BJ (cell line): ENCODE results near the gene GPR55. TPM values are rescaled to one million over a fixed set of nuclear protein-coding genes. Genes with fewer than 3 reads are reported as not detected.

Source experiments
- CTCF ChIA-PET: fragments of 350-600 bp; formaldehyde crosslinking; extraction: SDS; loops from one replicate; lab custom pipeline; 2021; ENCODE audit warnings: antibody characterized with exemption, inconsistent platforms; lab: Yijun Ruan, JAX
- POLR2A ChIA-PET: fragments of 300-600 bp; sonication (Branson Sonifier 250); formaldehyde crosslinking; extraction: SDS; loops from one replicate; lab custom pipeline; 2021; ENCODE audit warnings: antibody characterized with exemption; lab: Charles Lee
- DNase-seq: peaks from one replicate; pipeline ENCODE4 v3.0.0-alpha.2; 2011; ENCODE audit warnings: low read depth
- H3K27me3 ChIP-seq: 2 replicates; pipeline ENCODE4 v1.6.0; 2011; ENCODE audit warnings: low read length; ENCODE audit not compliant: control insufficient read depth, insufficient read depth
- H3K36me3 ChIP-seq: 2 replicates; pipeline ENCODE4 v1.5.1; 2011; ENCODE audit warnings: low read length; ENCODE audit not compliant: control insufficient read depth, insufficient read depth
- H3K4me3 ChIP-seq: 2 replicates; pipeline ENCODE4 v1.5.1; 2011; ENCODE audit warnings: low read depth, mild to moderate bottlenecking, control low read depth, low read length
- polyA plus RNA-seq: library from polyadenylated mRNA; depleted of rRNA; stranded (reverse); fragments of >200 nt; gene quantifications from 2 replicates; pipeline ENCODE4 v1.2.3, GENCODE V29; 2011; rRNA removed
- TF ChIP-seq, protein P1 (sequence below): IDR thresholded peaks from 2 replicates; pipeline ENCODE4 v1.5.1; 2011; ENCODE audit warnings: low read depth, mild to moderate bottlenecking, control low read depth, inconsistent platforms, low read length, moderate library complexity; ENCODE audit not compliant: insufficient read depth

GPR55 gene
- polyA plus RNA-seq, 1 experiment = not detected

DNA sequence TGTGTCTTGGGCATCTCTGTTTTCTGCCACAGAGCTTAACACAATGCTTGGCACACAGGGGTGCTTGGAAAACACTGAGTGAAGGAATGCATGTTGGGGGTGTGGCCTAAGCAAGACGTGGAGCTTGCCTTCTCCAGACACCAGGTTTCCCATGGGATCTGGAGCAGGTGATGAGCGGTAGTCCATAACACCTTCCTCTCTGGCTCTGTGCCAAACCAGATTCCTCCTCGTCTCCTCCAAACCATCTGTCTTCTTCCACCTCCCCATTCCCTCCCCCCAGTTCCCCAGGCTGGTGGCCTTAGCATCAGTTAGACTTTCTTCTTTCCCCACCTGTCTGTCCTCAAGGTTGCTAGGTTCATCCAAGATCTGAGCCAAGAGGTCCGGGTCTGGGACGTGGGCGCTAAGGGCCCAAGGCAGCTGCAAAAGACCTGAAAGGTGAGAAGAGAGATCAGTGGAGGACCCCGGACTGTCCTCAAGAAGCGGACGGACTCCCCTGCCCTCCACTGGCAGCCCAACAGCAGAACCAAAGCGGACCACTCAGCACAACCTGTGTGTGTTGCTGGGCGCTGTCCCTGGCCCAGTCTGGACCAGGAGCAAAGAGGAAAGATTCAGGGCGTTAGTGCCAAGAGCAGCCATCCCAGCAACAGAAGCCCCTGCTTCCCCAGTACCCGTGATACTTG lies 61.5 kb downstream of the GPR55 start:
- CTCF ChIA-PET = interaction anchor here (1.2 to 3.7 kb wide), 4 partner anchors 8 to 124 kb away, joined by 3 to 18 read pairs (median 5); no protein-coding TSS in a partner anchor
- DNase-seq = no peak
- TF ChIP-seq, protein P1, sequence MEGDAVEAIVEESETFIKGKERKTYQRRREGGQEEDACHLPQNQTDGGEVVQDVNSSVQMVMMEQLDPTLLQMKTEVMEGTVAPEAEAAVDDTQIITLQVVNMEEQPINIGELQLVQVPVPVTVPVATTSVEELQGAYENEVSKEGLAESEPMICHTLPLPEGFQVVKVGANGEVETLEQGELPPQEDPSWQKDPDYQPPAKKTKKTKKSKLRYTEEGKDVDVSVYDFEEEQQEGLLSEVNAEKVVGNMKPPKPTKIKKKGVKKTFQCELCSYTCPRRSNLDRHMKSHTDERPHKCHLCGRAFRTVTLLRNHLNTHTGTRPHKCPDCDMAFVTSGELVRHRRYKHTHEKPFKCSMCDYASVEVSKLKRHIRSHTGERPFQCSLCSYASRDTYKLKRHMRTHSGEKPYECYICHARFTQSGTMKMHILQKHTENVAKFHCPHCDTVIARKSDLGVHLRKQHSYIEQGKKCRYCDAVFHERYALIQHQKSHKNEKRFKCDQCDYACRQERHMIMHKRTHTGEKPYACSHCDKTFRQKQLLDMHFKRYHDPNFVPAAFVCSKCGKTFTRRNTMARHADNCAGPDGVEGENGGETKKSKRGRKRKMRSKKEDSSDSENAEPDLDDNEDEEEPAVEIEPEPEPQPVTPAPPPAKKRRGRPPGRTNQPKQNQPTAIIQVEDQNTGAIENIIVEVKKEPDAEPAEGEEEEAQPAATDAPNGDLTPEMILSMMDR = no peak
- POLR2A ChIA-PET = no interaction called here
- H3K27me3 ChIP-seq = peaks cover 15% of the 10 kb centered on the region
- no peaks in the 10 kb centered on the region for H3K36me3 ChIP-seq
- no peak overlapping the region for H3K4me3 ChIP-seq

DNA sequence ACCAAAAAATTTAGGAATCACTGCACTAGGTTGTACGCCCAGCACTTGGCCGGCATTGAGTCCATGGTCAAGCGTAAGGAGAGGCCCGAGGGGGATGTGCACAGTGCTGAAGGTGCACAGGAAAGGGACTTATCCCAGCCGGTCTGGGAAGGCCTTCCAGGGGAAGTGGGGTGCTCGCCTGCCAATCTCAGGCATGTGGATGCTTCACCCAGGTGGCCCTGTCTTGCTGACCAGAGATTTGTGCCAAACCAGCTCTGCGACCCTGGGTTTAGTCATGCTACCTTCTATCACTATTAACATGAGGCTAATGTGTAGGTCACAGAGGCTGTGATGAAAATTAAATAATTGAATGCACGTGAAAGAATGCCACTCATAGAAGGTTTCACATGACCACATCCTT lies 62.0 kb downstream of the GPR55 start:
- no peak overlapping the region for H3K4me3 ChIP-seq
- ChIA-PET POLR2A (no interaction called here), CTCF (interaction anchor here (1.2 to 3.7 kb wide), 2 partner anchors 8 to 15 kb away, joined by 3 to 18 read pairs; no protein-coding TSS in a partner anchor)
- DNase-seq = no peak
- H3K27me3 ChIP-seq = peaks cover 15% of the 10 kb centered on the region
- TF ChIP-seq, protein P1 = no peak
- H3K36me3 ChIP-seq = no peaks in the 10 kb centered on the region

DNA sequence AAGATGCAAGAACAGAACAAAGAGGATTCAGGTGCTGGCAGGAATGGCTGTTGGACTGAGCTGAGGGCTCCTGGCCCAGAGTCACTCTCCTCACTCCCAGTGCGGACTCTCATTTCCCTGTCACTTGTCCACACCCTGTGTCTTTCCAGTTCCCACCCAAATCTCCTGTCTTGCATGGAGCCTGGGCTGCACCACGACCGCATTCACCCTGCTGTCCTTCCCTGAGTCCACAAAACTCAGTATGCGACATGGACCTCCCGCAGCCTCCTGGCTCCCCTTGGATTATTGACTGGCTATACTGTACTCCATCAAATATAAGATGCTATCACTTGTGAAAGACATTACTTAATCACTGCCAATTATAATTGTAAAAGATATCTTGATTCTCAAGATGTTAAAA lies 62.8 kb downstream of the GPR55 start:
- Histone ChIP-seq H3K36me3 (no peaks in the 10 kb centered on the region), H3K27me3 (peaks cover 15% of the 10 kb centered on the region), H3K4me3 (no peak overlapping the region)
- CTCF ChIA-PET = interaction anchor here (0.9 to 3.7 kb wide), 5 partner anchors 9 to 169 kb away, joined by 3 to 18 read pairs (median 3); no protein-coding TSS in a partner anchor
- no peak for DNase-seq
- TF ChIP-seq, protein P1 = no peak
- POLR2A ChIA-PET = no interaction called here

DNA sequence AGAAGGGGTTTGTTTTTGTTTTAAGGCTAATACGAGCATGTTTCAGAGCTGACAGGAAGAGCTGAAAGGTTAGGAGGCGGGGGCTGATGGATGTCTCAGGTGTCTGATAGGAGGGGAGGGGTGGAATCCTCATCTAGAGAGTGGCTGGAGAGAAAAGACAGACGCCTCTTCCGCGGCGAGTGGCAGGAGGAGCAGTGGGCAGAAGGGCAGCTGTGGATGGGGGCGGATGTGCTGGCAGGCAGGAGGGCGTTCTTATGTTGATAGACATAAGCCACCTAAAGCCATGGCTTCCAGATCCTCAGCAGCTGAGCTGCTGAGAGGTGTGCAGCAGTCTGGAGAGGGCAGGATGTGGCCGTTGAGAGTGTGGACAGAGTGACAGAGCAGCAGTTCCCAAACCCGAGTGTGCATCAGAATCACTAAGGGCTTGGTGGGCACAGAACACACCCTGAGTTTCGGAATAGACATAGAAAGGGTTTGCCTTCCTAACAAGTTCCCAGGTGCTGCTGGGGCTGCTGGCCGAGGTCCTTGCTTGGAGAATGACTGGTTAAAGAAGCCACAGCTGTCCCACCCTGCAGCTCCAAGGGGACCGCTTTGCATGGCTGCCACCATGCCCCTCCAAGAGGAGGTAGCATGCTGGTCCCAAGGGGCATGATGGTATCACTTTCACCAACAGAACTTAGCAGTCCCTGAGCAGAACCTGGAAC lies 63.3 kb downstream of the GPR55 start:
- peaks cover 16% of the 10 kb centered on the region for H3K27me3 ChIP-seq
- TF ChIP-seq, protein P1 = no peak
- H3K36me3 ChIP-seq = no peaks in the 10 kb centered on the region
- no peak for DNase-seq
- ChIA-PET POLR2A (no interaction called here), CTCF (interaction anchor here (0.9 to 3.7 kb wide), 5 partner anchors 8 to 170 kb away, joined by 3 to 18 read pairs (median 3); no protein-coding TSS in a partner anchor)
- no peak overlapping the region for H3K4me3 ChIP-seq

Other genes starting within 250 kb of the GPR55 start
- 23.6 and 44.3 TPM in 2 replicates for gene CAB39, start 212.4 kb downstream of the GPR55 start, polyA plus RNA-seq
- 524 and 885 TPM in 2 replicates for gene ITM2C, start 60.3 kb downstream of the GPR55 start, polyA plus RNA-seq
- gene SPATA3, start 70.9 kb upstream of the GPR55 start, polyA plus RNA-seq = not detected in 2 replicates
- gene C2orf72, start 112.3 kb upstream of the GPR55 start, polyA plus RNA-seq = 0.11 and 0.17 TPM in 2 replicates
- 153 and 206 TPM in 2 replicates for gene PSMD1, start 131.6 kb upstream of the GPR55 start, polyA plus RNA-seq
- gene HTR2B, start 199.8 kb upstream of the GPR55 start, polyA plus RNA-seq = 0.92 and 1.8 TPM in 2 replicates